ENCODE results near the gene FNDC5. TPM values are rescaled to one million over a fixed set of nuclear protein-coding genes. Genes with fewer than 3 reads are reported as not detected.

The FNDC5 gene
- total and polyA plus RNA-seq, 10 of the 15 experiments (the other 5 are each of a cell fraction or from before 2014, with no cell fraction given): 0.01 to 0.29 (median 0.19) TPM; not detected in 4

DNA sequence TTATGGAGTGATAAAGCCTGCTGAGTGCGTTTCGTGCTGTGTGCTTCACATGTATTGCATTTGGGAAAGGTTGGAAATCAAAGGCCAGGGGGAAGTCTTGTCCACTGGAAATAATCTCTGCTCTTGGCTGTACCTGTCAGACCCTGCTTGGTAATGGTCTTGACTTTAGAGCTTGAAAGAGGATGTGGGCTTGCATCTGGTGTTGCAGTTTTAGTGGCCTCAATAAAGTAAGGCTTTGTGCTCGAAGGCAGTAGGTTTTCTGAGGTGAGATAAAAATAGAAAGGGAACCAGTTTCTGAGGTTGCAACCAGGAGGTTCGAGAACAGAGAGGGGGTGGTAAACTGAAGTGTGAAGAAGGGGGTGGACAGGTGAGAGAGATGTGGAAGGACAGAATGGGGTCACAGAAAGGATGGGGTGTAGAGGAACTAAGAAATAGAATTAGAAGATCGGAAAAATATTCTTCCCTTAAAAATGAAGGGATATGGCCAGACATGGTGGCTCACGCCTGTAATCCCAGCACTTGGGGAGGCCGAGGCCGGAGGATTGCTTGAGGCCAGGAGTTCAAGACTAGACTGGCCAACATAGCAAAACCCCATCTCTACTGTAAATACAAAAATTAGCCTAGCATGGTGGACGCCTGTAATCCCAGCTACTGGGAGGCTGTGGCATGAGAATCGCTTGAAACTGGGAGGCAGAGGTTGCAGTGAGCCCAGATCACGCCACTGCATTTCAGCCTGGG is 51.7 kb downstream of the FNDC5 start:
- Histone ChIP-seq H3K4me3 (peak overlapping the region; percentile 71), H3K4me2 (ENCODE audit: control insufficient read depth, insufficient read depth) (peak overlapping the region; percentile 99), H3K9ac (ENCODE audit: control insufficient read depth, insufficient read depth, low read length) (peak overlapping the region; percentile 100), H2AFZ (ENCODE audit: control insufficient read depth, low read depth, low read length) (no peak overlapping the region; the same call in 1 of the 2 replicates), H3K27ac (ENCODE audit: control insufficient read depth, insufficient read depth) (peak overlapping the region; percentile 100), H4K20me1 (ENCODE audit: control insufficient read depth, insufficient read depth) (no peaks in the 10 kb centered on the region; the same call in 1 of the 2 replicates), H3K4me1 (ENCODE audit: control insufficient read depth, insufficient read depth, low read length) (peaks cover 27% of the 10 kb centered on the region), H3K9me3 (replicated peaks; ENCODE audit: control insufficient read depth, insufficient read depth, low read length) (no peaks in the 10 kb centered on the region; the same call in 1 of the 3 replicates), H3K79me2 (ENCODE audit: control insufficient read depth, insufficient read depth, low read length) (peaks cover 91% of the 10 kb centered on the region), H3K27me3 (replicated peaks in 1 of 2; ENCODE audit: control insufficient read depth in 2 of 2, insufficient read depth in 2 of 2, low read length in 1 of 2) (no peaks in the 10 kb centered on the region), H3K36me3 (ENCODE audit: control insufficient read depth in 2 of 2, insufficient read depth in 2 of 2, low read length in 1 of 2) (no peaks in the 10 kb centered on the region; a peak in 1 of 4 replicates)
- RAD21 ChIA-PET (ENCODE audit: unreplicated experiment): interaction anchor here (1.0 kb wide), 1 partner anchor 107 kb away, joined by 3 read pairs; no protein-coding TSS in a partner anchor
- ATAC-seq: peak; percentile 70
- peak; percentile 99 for FAIRE-seq
- no TSS peak for BruUV-seq (replicated peaks)
- in situ Hi-C loops (cut with MboI): no loop called here
- POLR2A ChIA-PET: interaction anchor here (0.7 to 2.1 kb wide), 7 partner anchors 29 to 527 kb away, joined by 3 to 7 read pairs (median 5); partner anchors contain the start of genes HDAC1, RBBP4 and ZBTB8OS
- CTCF ChIA-PET: interaction anchor here (0.9 to 1.5 kb wide), 4 partner anchors 25 to 199 kb away, joined by 3 to 7 read pairs (median 4); no protein-coding TSS in a partner anchor
- under 1% methylated on average over 11 of the region's 11 CpGs for WGBS (ENCODE audit: insufficient coverage, insufficient replicate concordance, low lambda C conversion rate, missing lambda C conversion rate)
- intact Hi-C loops (cut with micrococcal nuclease; ENCODE audit: unreplicated experiment): loop anchor here (5.0 kb wide), 1 partner anchor 53 kb away; the partner anchor contains the start of gene FNDC5
- SMC1A ChIA-PET (ENCODE audit: uncharacterized antibody, unreplicated experiment): interaction anchor here (1.0 to 1.4 kb wide), 3 partner anchors 10 to 107 kb away, joined by 4 to 6 read pairs (median 4); no protein-coding TSS in a partner anchor
- peak; percentile 96 for DNase-seq (ENCODE audit: low read depth, low spot score)
- TF ChIP-seq RAD21 (IDR thresholded peaks at IDR 0.05; ENCODE audit: insufficient read depth, low read depth, low read length) (peak; percentile 8; the same call in 1 of the 2 replicates), POLR2A (IDR thresholded peaks at IDR 0.05; ENCODE audit: low read depth, low read length) (peak; percentile 78), CBFB (IDR thresholded peaks at IDR 0.05; ENCODE audit: low read depth) (peak; percentile 87), IRF4 (IDR thresholded peaks at IDR 0.05; ENCODE audit: low read depth, low read length) (peak; percentile 81), LARP7 (IDR thresholded peaks at IDR 0.05) (no peak), EGR1 (IDR thresholded peaks at IDR 0.05; ENCODE audit: borderline replicate concordance in 1 of 2, low read depth in 2 of 2, low read length in 2 of 2) (peak in 1 of 2 experiments; percentile 76; a peak in 2 of 3 replicates), YY1 (IDR thresholded peaks at IDR 0.05; ENCODE audit: low read depth, low read length) (no peak), MXI1 (IDR thresholded peaks at IDR 0.05; ENCODE audit: low read depth, low read length) (peak; percentile 62; the same call in 1 of the 2 replicates), DPF2 (IDR thresholded peaks at IDR 0.05) (peak; percentile 96), SUPT20H (IDR thresholded peaks at IDR 0.05; ENCODE audit: borderline replicate concordance, control insufficient read depth, low read depth, low read length) (no peak), TARDBP (IDR thresholded peaks at IDR 0.05; ENCODE audit: borderline replicate concordance) (no peak), YBX1 (IDR thresholded peaks at IDR 0.05) (no peak)
- TF ChIP-seq, protein P1, sequence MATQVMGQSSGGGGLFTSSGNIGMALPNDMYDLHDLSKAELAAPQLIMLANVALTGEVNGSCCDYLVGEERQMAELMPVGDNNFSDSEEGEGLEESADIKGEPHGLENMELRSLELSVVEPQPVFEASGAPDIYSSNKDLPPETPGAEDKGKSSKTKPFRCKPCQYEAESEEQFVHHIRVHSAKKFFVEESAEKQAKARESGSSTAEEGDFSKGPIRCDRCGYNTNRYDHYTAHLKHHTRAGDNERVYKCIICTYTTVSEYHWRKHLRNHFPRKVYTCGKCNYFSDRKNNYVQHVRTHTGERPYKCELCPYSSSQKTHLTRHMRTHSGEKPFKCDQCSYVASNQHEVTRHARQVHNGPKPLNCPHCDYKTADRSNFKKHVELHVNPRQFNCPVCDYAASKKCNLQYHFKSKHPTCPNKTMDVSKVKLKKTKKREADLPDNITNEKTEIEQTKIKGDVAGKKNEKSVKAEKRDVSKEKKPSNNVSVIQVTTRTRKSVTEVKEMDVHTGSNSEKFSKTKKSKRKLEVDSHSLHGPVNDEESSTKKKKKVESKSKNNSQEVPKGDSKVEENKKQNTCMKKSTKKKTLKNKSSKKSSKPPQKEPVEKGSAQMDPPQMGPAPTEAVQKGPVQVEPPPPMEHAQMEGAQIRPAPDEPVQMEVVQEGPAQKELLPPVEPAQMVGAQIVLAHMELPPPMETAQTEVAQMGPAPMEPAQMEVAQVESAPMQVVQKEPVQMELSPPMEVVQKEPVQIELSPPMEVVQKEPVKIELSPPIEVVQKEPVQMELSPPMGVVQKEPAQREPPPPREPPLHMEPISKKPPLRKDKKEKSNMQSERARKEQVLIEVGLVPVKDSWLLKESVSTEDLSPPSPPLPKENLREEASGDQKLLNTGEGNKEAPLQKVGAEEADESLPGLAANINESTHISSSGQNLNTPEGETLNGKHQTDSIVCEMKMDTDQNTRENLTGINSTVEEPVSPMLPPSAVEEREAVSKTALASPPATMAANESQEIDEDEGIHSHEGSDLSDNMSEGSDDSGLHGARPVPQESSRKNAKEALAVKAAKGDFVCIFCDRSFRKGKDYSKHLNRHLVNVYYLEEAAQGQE (IDR thresholded peaks at IDR 0.05; ENCODE audit: low read depth, low read length): no peak
- TF ChIP-seq, protein P2, sequence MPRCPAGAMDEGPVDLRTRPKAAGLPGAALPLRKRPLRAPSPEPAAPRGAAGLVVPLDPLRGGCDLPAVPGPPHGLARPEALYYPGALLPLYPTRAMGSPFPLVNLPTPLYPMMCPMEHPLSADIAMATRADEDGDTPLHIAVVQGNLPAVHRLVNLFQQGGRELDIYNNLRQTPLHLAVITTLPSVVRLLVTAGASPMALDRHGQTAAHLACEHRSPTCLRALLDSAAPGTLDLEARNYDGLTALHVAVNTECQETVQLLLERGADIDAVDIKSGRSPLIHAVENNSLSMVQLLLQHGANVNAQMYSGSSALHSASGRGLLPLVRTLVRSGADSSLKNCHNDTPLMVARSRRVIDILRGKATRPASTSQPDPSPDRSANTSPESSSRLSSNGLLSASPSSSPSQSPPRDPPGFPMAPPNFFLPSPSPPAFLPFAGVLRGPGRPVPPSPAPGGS (IDR thresholded peaks at IDR 0.05; ENCODE audit: borderline replicate concordance, insufficient read depth, low read depth, low read length, poor library complexity, severe bottlenecking): no peak
- TF ChIP-seq, protein P3, sequence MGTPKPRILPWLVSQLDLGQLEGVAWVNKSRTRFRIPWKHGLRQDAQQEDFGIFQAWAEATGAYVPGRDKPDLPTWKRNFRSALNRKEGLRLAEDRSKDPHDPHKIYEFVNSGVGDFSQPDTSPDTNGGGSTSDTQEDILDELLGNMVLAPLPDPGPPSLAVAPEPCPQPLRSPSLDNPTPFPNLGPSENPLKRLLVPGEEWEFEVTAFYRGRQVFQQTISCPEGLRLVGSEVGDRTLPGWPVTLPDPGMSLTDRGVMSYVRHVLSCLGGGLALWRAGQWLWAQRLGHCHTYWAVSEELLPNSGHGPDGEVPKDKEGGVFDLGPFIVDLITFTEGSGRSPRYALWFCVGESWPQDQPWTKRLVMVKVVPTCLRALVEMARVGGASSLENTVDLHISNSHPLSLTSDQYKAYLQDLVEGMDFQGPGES (IDR thresholded peaks at IDR 0.05): no peak
- TF ChIP-seq, protein P4, sequence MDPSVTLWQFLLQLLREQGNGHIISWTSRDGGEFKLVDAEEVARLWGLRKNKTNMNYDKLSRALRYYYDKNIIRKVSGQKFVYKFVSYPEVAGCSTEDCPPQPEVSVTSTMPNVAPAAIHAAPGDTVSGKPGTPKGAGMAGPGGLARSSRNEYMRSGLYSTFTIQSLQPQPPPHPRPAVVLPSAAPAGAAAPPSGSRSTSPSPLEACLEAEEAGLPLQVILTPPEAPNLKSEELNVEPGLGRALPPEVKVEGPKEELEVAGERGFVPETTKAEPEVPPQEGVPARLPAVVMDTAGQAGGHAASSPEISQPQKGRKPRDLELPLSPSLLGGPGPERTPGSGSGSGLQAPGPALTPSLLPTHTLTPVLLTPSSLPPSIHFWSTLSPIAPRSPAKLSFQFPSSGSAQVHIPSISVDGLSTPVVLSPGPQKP (IDR thresholded peaks at IDR 0.05; ENCODE audit: low read depth, low read length): no peak

Measured in GM12878 (cell line).